ENCODE measurements around the gene PIGL.
"Not testable (repeated sequence)": the region's sequence is repeated elsewhere in the genome, so short reads cannot be mapped to it uniquely, and the experiment has no call there.

PIGL gene

GRCh38 chr17:16190703-16191360, 26.2 kb upstream of the PIGL start:
- DNase-seq (ENCODE audit: low read depth, low spot score) = no peak
- H3K4me3 ChIP-seq (ENCODE audit: low read depth, low read length) = no peak overlapping the region
- in situ Hi-C loops (cut with HindIII; ENCODE audit: low sequenced_read_pairs) = no loop called here
- TF ChIP-seq CTCF (IDR thresholded peaks at IDR 0.05; ENCODE audit: low read depth, low read length) = no peak

- no peak for TF ChIP-seq CTCF (IDR thresholded peaks at IDR 0.05; ENCODE audit: low read depth, low read length)
- no peak overlapping the region for H3K4me3 ChIP-seq (ENCODE audit: low read depth, low read length)
- DNase-seq (ENCODE audit: low read depth, low spot score) = no peak
- in situ Hi-C loops (cut with HindIII; ENCODE audit: low sequenced_read_pairs) = no loop called here
These were observed 25.4 kb upstream of the PIGL start for GRCh38 chr17:16191604-16192003.

DNA sequence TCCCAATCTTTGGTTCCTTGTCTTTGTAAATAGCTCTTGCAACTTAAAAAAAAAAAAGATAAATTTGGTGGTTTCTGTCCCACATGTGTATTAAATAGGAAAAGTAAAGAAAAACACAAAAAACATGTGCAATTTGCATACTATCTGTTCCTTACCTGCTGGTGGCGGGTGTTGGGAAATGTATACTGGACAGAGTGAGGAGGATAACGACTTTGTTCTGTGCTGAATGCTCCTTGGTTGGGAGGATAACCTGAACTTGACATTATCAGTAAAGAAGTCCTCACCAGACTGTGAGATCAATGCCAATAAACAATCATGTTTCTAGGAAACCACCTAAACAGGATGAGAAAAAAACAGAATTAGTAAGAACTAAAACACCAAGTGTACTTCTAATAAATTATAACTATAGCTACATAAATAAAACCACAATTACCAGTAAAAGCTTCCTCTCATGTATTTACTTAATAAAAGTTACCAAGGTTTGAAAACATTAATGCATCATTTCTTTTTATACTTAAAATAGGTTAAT, 22.6 kb upstream of the PIGL start:
- H3K4me3 ChIP-seq (ENCODE audit: low read depth, low read length); DNase-seq (ENCODE audit: low read depth, low spot score); in situ Hi-C loops (cut with HindIII; ENCODE audit: low sequenced_read_pairs): not testable (repeated sequence)

- TF ChIP-seq CTCF (IDR thresholded peaks at IDR 0.05; ENCODE audit: low read depth, low read length) = no peak
- H3K4me3 ChIP-seq (ENCODE audit: low read depth, low read length) = no peak overlapping the region
- DNase-seq (ENCODE audit: low read depth, low spot score) = no peak
- in situ Hi-C loops (cut with HindIII; ENCODE audit: low sequenced_read_pairs) = no loop called here
These were observed 19.7 kb upstream of the PIGL start for GRCh38 chr17:16197276-16197675.

- DNase-seq (ENCODE audit: low read depth, low spot score) = no peak
- H3K4me3 ChIP-seq (ENCODE audit: low read depth, low read length) = no peak overlapping the region
- TF ChIP-seq CTCF (IDR thresholded peaks at IDR 0.05; ENCODE audit: low read depth, low read length) = no peak
- in situ Hi-C loops (cut with HindIII; ENCODE audit: low sequenced_read_pairs) = no loop called here
These were observed 17.9 kb upstream of the PIGL start for GRCh38 chr17:16199093-16199492.

GRCh38 chr17:16201693-16202131, 15.3 kb upstream of the PIGL start:
- DNase-seq (ENCODE audit: low read depth, low spot score); in situ Hi-C loops (cut with HindIII; ENCODE audit: low sequenced_read_pairs); H3K4me3 ChIP-seq (ENCODE audit: low read depth, low read length): not testable (repeated sequence)

DNA sequence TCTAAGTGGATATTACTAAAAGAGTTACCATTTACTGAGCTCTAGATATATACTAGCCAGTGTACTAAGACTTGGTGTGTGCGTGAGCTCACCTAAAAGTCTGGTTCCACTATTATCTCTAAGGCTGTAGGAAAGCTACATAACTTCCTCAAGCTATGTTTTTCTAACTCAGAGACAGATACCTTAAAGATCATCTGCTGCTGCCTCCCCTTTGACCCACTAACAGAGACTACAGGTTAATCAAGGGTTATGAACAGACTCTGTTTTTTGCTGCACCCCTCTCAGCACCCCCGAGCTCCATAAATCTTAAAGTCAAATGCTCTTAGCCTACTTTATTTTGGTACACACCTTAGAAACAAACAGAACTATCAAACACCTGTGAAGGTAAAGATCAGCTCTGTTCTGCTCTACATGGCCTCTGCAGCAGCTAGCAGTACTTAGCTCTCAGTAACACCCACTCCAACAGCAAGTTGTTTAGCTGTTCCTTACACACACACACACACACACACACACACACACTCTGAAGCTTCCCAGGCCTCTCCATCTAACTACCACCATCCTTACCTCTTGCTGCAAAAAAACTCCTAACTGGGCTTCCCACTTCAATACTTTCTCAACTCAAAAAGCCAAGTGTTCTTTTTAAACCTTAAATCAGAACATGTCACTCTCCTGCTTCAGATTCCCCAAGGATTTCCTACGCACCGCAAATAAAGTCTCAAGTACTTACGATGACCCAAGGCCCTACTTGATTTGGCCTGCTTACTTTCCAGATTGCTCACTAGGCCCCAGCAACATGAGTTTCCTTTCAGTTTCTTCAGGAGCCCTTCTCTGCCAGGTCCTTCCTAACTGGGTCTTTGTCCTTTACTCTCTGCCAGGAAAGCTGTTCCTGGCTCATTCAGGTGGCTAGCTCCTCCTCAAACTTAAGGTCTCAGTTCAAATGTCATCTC, 14.2 kb upstream of the PIGL start:
- H3K4me3 ChIP-seq (ENCODE audit: low read depth, low read length); in situ Hi-C loops (cut with HindIII; ENCODE audit: low sequenced_read_pairs); DNase-seq (ENCODE audit: low read depth, low spot score): not testable (repeated sequence)

DNA sequence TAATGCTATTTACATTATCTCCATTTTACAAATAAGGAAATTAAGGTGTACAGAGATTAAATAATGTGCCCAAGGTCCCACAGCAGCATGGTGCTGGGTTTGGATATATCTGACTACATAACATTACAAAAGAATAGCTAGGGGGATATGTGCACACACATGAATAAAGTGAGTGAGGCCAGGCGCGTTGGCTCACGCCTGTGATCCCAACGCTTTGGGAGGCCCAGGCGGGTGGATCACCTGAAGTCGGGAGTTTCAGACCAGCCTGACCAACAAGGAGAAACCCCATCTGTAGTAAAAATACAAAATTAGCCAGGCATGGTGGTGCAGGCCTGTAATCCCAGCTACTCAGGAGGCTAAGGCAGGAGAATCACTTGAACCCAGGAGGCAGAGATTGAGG, 12.2 kb upstream of the PIGL start:
- in situ Hi-C loops (cut with HindIII; ENCODE audit: low sequenced_read_pairs) = not testable (repeated sequence)

More for the DNA sequence above, 12.2 kb upstream of the PIGL start:
- DNase-seq (ENCODE audit: low read depth, low spot score); H3K4me3 ChIP-seq (ENCODE audit: low read depth, low read length): not testable (repeated sequence)
